B cell (primary cell): ENCODE results near the gene PIK3R2. TPM values are rescaled to one million over a fixed set of nuclear protein-coding genes. Genes with fewer than 3 reads are reported as not detected.

ENCODE experiments used
- ATAC-seq: fragments of 200-7000 bp; cut with Tn5 transposase; one replicate; pipeline ENCODE4 v1.10.0; 2021; ENCODE audit warnings: low read depth, mild to moderate bottlenecking, moderate number of reproducible peaks, moderate library complexity
- CTCF ChIA-PET: fragments of 350-600 bp; sonication (Branson Sonifier 250); formaldehyde crosslinking; loops from one replicate; lab custom pipeline; 2021; ENCODE audit warnings: antibody characterized with exemption, inconsistent platforms; lab: Charles Lee
- POLR2A ChIA-PET: fragments of 350-600 bp; sonication (Branson Sonifier 250); formaldehyde crosslinking; loops from one replicate; lab custom pipeline; 2021; ENCODE audit warnings: antibody characterized with exemption; lab: Charles Lee
- DNase-seq: peaks from one replicate; pipeline ENCODE4 v3.0.0; 2013
- H2AFZ ChIP-seq: 2 replicates; pipeline ENCODE4 v1.6.1; 2012; ENCODE audit warnings: mild to moderate bottlenecking, low read depth, low read length; ENCODE audit not compliant: insufficient read depth, poor library complexity, severe bottlenecking
- H3K27ac ChIP-seq, 2 donors: 1 replicate in 1 of 2; 2 replicates in 1 of 2; pipeline ENCODE4 v1.5.1; 2012 to 2013; ENCODE audit warnings: low read length in 2 of 2, mild to moderate bottlenecking in 2 of 2, moderate library complexity in 1 of 2
- H3K27me3 ChIP-seq, 4 experiments: fragments of 200-600 bp in 1 of 4; sonication (generic) in 1 of 4; replicated peaks in 1 of 4; 1 replicate in 2 of 4; 2 replicates in 2 of 4; pipeline versions ENCODE4 v1.6.1 to v1.7.0; 2013 to 2016; ENCODE audit warnings: low read length in 3 of 4, mild to moderate bottlenecking in 2 of 4, mixed read lengths in 1 of 4, moderate library complexity in 1 of 4; ENCODE audit not compliant: insufficient read depth in 4 of 4, control insufficient read depth in 3 of 4; ENCODE audit errors: control extremely low read depth in 1 of 4
- H3K36me3 ChIP-seq, 2 experiments: replicated peaks in 1 of 2; 1 replicate in 1 of 2; 2 replicates in 1 of 2; pipeline versions ENCODE4 v1.6.1 to v1.7.1; 2013; ENCODE audit warnings: low read length in 1 of 2; ENCODE audit not compliant: insufficient read depth in 2 of 2, control insufficient read depth in 1 of 2; ENCODE audit errors: control extremely low read depth in 1 of 2, extremely low read depth in 1 of 2
- H3K4me1 ChIP-seq, 2 donors: fragments of 200-600 bp in 1 of 2; sonication (generic) in 1 of 2; 1 replicate in 1 of 2; 2 replicates in 1 of 2; pipeline versions ENCODE4 v1.5.1 to v1.6.1; 2013 to 2017; ENCODE audit warnings: low read length in 2 of 2; ENCODE audit not compliant: control insufficient read depth in 2 of 2, insufficient read depth in 2 of 2
- H3K4me2 ChIP-seq: replicated peaks from 2 replicates; pipeline ENCODE3; 2012; ENCODE audit warnings: mild to moderate bottlenecking, low read depth, low read length; ENCODE audit not compliant: poor library complexity, severe bottlenecking
- H3K4me3 ChIP-seq, 5 experiments: fragments of 200-600 bp in 1 of 5; sonication (generic) in 1 of 5; 1 replicate in 3 of 5; 2 replicates in 2 of 5; pipeline versions ENCODE4 v1.5.1 to v1.7.0; 2011 to 2016; ENCODE audit warnings: low read length in 4 of 5, mild to moderate bottlenecking in 4 of 5, low read depth in 2 of 5, control low read depth in 1 of 5, moderate library complexity in 1 of 5; ENCODE audit not compliant: insufficient read depth in 1 of 5; ENCODE audit errors: control extremely low read depth in 1 of 5, extremely low read depth in 1 of 5
- H3K79me2 ChIP-seq: fragments of 200-600 bp; sonication (generic); one replicate; pipeline ENCODE4 v1.6.0; 2016; ENCODE audit warnings: low read length; ENCODE audit not compliant: control insufficient read depth, insufficient read depth
- H3K9ac ChIP-seq: fragments of 200-600 bp; sonication (generic); 2 replicates; pipeline ENCODE4 v1.6.1; 2017; ENCODE audit warnings: mild to moderate bottlenecking, low read length, moderate library complexity
- H3K9me3 ChIP-seq, 3 donors: one replicate each; pipeline versions ENCODE4 v1.6.1 to v1.7.1; 2013; ENCODE audit warnings: low read length in 2 of 3; ENCODE audit not compliant: control insufficient read depth in 2 of 3, insufficient read depth in 1 of 3; ENCODE audit errors: control extremely low read depth in 1 of 3
- H4K20me1 ChIP-seq: 2 replicates; pipeline ENCODE4 v1.6.0; 2012; ENCODE audit warnings: mild to moderate bottlenecking, low read length; ENCODE audit not compliant: insufficient read depth, control insufficient read depth, poor library complexity, severe bottlenecking
- H3K27ac Mint-ChIP-seq: one replicate; pipeline ENCODE4 v1.8.0; 2021; ENCODE audit warnings: mixed read lengths
- H3K27me3 Mint-ChIP-seq: one replicate; pipeline ENCODE4 v1.8.0; 2021; ENCODE audit warnings: mixed read lengths
- H3K4me1 Mint-ChIP-seq: one replicate; pipeline ENCODE4 v1.8.0; 2021; ENCODE audit warnings: mixed read lengths
- H3K4me3 Mint-ChIP-seq: one replicate; pipeline ENCODE4 v1.8.0; 2021; ENCODE audit warnings: mixed read lengths
- H3K9me3 Mint-ChIP-seq: one replicate; pipeline ENCODE4 v1.8.0; 2022; ENCODE audit warnings: mixed read lengths; ENCODE audit not compliant: insufficient read depth
- CTCF ChIP-seq: fragments of 200-600 bp; IDR thresholded peaks from one replicate; pipeline ENCODE4 v1.8.0; 2022; ENCODE audit warnings: antibody characterized with exemption, mild to moderate bottlenecking
- EZH2 ChIP-seq: IDR thresholded peaks from 2 replicates; pipeline ENCODE4 v1.6.1; 2012; ENCODE audit warnings: borderline replicate concordance, low read depth, mild to moderate bottlenecking, moderate library complexity, low read length; ENCODE audit not compliant: insufficient read depth, poor library complexity, severe bottlenecking
- WGBS: methylation state at CpG from one replicate; pipeline ENCODE4 v1.1.5; 2013; ENCODE audit warnings: missing lambda C conversion rate; ENCODE audit not compliant: insufficient coverage; 5-methylcytosine and 5-hydroxymethylcytosine counted together
- intact Hi-C: fragments of 100-400 bp; cut with micrococcal nuclease; formaldehyde crosslinking; loops from one replicate; pipeline ENCODE4 v1.10.0; 2022
- polyA plus RNA-seq: library from polyadenylated mRNA; depleted of rRNA; stranded (reverse); fragments of >200 nt; gene quantifications from 2 replicates; pipeline ENCODE4 v1.2.3, GENCODE V29; 2012
- total RNA-seq, 2 donors: library from RNA; stranded (reverse); fragments of 120-200 nt in 1 of 2; gene quantifications; 1 replicate in 1 of 2; 2 replicates in 1 of 2; pipeline versions ENCODE4 v1.2.3 to v1.2.4, GENCODE V29; 2013 to 2022

PIK3R2 gene
- total and polyA plus RNA-seq, 2 donors (not counting 1 experiment from before 2014, with no cell fraction given): 8.5 to 15.8 TPM

GRCh38 chr19:18191640-18192062 is 38.7 kb downstream of the PIK3R2 start:
- peak overlapping the region; percentile 97 for H3K27ac Mint-ChIP-seq
- no peak overlapping the region for H2AFZ ChIP-seq
- H3K27me3 ChIP-seq: no peaks in the 10 kb centered on the region
- intact Hi-C loops: loop anchor here (1.0 to 10.0 kb wide), 12 partner anchors 10 to 946 kb away; partner anchors contain the start of genes ELL, FCHO1, IFI30 and MAST3
- H3K4me1 ChIP-seq: peaks cover 25 to 42% of the 10 kb centered on the region in 2 donors
- TF ChIP-seq EZH2: no peak
- no peak for TF ChIP-seq CTCF
- H3K9ac ChIP-seq: peak overlapping the region; percentile 75
- H3K27me3 Mint-ChIP-seq: no peaks in the 10 kb centered on the region
- peaks cover 0 to 8% of the 10 kb centered on the region in 2 experiments for H3K36me3 ChIP-seq
- ATAC-seq: no peak
- no peaks in the 10 kb centered on the region for H3K9me3 ChIP-seq
- no peaks in the 10 kb centered on the region for H4K20me1 ChIP-seq
- ChIA-PET CTCF (interaction anchor here (0.7 to 6.4 kb wide), 33 partner anchors 8 to 253 kb away, joined by 3 to 105 read pairs (median 4); partner anchors contain the start of genes IFI30, JUND and RAB3A), POLR2A (interaction anchor here (0.6 to 5.7 kb wide), 18 partner anchors 10 to 243 kb away, joined by 3 to 64 read pairs (median 6); partner anchors contain the start of genes IFI30, JUND, PIK3R2 and RAB3A)
- peak overlapping the region; percentile 86 to 93 for H3K27ac ChIP-seq
- 60% methylated on average over 1 of the region's 5 CpGs for WGBS
- H3K4me1 Mint-ChIP-seq: peaks cover 42% of the 10 kb centered on the region
- peaks cover 14% of the 10 kb centered on the region for H3K79me2 ChIP-seq
- H3K4me2 ChIP-seq: peak overlapping the region; percentile 81
- H3K4me3 ChIP-seq: peak overlapping the region in 2 of 5 experiments; percentile 83 to 92
- no peaks in the 10 kb centered on the region for H3K9me3 Mint-ChIP-seq
- peak overlapping the region; percentile 93 for H3K4me3 Mint-ChIP-seq
- DNase-seq: no peak
